Gastrocnemius medialis (tissue), 4 donors: ENCODE results near the gene GLYR1.

Experiments
- POLR2A ChIP-seq, 2 donors: fragments of 450-650 bp; IDR thresholded peaks; one replicate each; pipeline ENCODE4 v1.6.1; 2017; ENCODE audit warnings: antibody characterized with exemption in 2 of 2, mild to moderate bottlenecking in 2 of 2, moderate library complexity in 2 of 2
- TF ChIP-seq, protein P1 (sequence below), 5 experiments: fragments of 450-650 bp in 3 of 5; fragments of 200-600 bp in 2 of 5; sonication (generic) in 2 of 5; IDR thresholded peaks in 4 of 5; conservative IDR thresholded peaks in 1 of 5; 1 replicate in 4 of 5; 2 replicates in 1 of 5; pipeline ENCODE4 v1.5.1; 2016 to 2019; ENCODE audit warnings: antibody characterized with exemption in 5 of 5, mild to moderate bottlenecking in 3 of 5, moderate library complexity in 3 of 5

DNA sequence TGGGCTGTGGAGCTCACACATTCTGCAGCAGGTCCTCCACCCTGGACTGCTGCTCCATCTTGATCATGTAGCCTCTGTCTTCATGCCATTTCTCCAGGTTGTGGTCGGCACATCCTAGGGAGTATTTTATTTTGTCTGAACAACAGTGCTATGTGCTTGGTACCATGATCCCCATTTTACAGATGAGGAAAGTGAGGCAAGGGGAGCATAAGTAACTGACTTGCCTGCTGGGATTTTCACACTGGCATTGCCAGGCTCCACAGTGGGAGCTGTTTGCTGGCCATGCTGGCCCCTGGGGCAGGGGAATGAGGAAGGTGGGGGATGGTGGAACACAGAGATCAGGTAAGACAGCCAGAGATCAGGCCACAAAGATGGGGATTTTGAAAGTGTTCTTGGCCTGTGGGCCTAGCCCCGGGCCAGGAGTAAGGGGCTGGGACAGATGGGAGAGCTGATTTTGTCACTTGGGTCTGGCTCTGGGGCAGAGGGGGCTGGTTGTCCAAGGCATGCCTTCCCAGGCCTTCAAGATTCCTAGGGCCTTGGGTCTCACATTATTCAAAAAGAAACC is 70.9 kb downstream of the GLYR1 start:
- TF ChIP-seq, protein P1, sequence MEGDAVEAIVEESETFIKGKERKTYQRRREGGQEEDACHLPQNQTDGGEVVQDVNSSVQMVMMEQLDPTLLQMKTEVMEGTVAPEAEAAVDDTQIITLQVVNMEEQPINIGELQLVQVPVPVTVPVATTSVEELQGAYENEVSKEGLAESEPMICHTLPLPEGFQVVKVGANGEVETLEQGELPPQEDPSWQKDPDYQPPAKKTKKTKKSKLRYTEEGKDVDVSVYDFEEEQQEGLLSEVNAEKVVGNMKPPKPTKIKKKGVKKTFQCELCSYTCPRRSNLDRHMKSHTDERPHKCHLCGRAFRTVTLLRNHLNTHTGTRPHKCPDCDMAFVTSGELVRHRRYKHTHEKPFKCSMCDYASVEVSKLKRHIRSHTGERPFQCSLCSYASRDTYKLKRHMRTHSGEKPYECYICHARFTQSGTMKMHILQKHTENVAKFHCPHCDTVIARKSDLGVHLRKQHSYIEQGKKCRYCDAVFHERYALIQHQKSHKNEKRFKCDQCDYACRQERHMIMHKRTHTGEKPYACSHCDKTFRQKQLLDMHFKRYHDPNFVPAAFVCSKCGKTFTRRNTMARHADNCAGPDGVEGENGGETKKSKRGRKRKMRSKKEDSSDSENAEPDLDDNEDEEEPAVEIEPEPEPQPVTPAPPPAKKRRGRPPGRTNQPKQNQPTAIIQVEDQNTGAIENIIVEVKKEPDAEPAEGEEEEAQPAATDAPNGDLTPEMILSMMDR (IDR thresholded peaks at IDR 0.05 in 4 of 5, conservative IDR thresholded peaks at IDR 0.05 in 1 of 5) = no peak
- no peak for TF ChIP-seq POLR2A (IDR thresholded peaks at IDR 0.05)
